Stimulated activated naive CD8-positive, alpha-beta T cell treated with anti-CD3 and anti-CD28 coated beads, Interleukin-15, amount 100 ng/mL, for 72 hours (primary cell): ENCODE data around the gene MECR.

Experiments used
- ATAC-seq: fragments of 150-1000 bp; cut with Tn5 transposase; 2 replicates; pipeline ENCODE4 v1.10.0; 2021; ENCODE audit warnings: mild to moderate bottlenecking, moderate library complexity
- DNase-seq, 2 donors: peaks; one replicate each; pipeline ENCODE4 v3.0.0; 2021 to 2022
- H3K27ac Mint-ChIP-seq, 2 donors: one replicate each; pipeline ENCODE4 v1.8.0; 2022; ENCODE audit warnings: mild to moderate bottlenecking in 2 of 2, mixed read lengths in 2 of 2, moderate library complexity in 2 of 2
- H3K27me3 Mint-ChIP-seq: one replicate; pipeline ENCODE4 v1.8.0; 2022; ENCODE audit warnings: mixed read lengths
- H3K4me1 Mint-ChIP-seq: one replicate; pipeline ENCODE4 v1.8.0; 2022; ENCODE audit warnings: mild to moderate bottlenecking, mixed read lengths
- H3K4me3 Mint-ChIP-seq, 2 donors: one replicate each; pipeline ENCODE4 v1.8.0; 2022; ENCODE audit warnings: mild to moderate bottlenecking in 2 of 2, mixed read lengths in 2 of 2, moderate library complexity in 1 of 2
- H3K9me3 Mint-ChIP-seq, 2 donors: one replicate each; pipeline ENCODE4 v1.8.0; 2022; ENCODE audit warnings: mixed read lengths in 2 of 2

The MECR gene

GRCh38 chr1:29202584-29203340 is 28.0 kb downstream of the MECR start:
- H3K4me1 Mint-ChIP-seq: peaks cover 18% of the 10 kb centered on the region
- H3K27ac Mint-ChIP-seq: no peak overlapping the region

GRCh38 chr1:29202053-29202452 is 28.7 kb downstream of the MECR start:
- DNase-seq (no peak), ATAC-seq (no peak)
- no peaks in the 10 kb centered on the region for H3K9me3 Mint-ChIP-seq
- peaks cover 18% of the 10 kb centered on the region for H3K4me1 Mint-ChIP-seq
- H3K27me3 Mint-ChIP-seq: no peaks in the 10 kb centered on the region
- no peak overlapping the region for H3K4me3 Mint-ChIP-seq
- H3K27ac Mint-ChIP-seq: no peak overlapping the region

More at GRCh38 chr1:29202584-29203340, 28.0 kb downstream of the MECR start:
- no peaks in the 10 kb centered on the region for H3K27me3 Mint-ChIP-seq
- ATAC-seq: peak; percentile 95
- DNase-seq: peak; percentile 85
- H3K4me3 Mint-ChIP-seq: no peak overlapping the region
- no peaks in the 10 kb centered on the region for H3K9me3 Mint-ChIP-seq

GRCh38 chr1:29201595-29202051 is 29.1 kb downstream of the MECR start:
- H3K4me3 Mint-ChIP-seq: no peak overlapping the region
- no peaks in the 10 kb centered on the region for H3K9me3 Mint-ChIP-seq
- H3K27ac Mint-ChIP-seq: no peak overlapping the region
- ATAC-seq (no peak), DNase-seq (no peak)
- peaks cover 18% of the 10 kb centered on the region for H3K4me1 Mint-ChIP-seq
- no peaks in the 10 kb centered on the region for H3K27me3 Mint-ChIP-seq

- H3K4me1 Mint-ChIP-seq: peaks cover 18% of the 10 kb centered on the region
- H3K27me3 Mint-ChIP-seq: no peaks in the 10 kb centered on the region
- no peak for DNase-seq
- H3K9me3 Mint-ChIP-seq: no peaks in the 10 kb centered on the region
- no peak overlapping the region for H3K4me3 Mint-ChIP-seq
- ATAC-seq: no peak
- no peak overlapping the region for H3K27ac Mint-ChIP-seq
Observed at GRCh38 chr1:29200906-29201594, 29.7 kb downstream of the MECR start.

GRCh38 chr1:29197993-29198392 is 32.7 kb downstream of the MECR start:
- no peak for ATAC-seq
- H3K4me3 Mint-ChIP-seq: no peak overlapping the region
- H3K4me1 Mint-ChIP-seq: peaks cover 17% of the 10 kb centered on the region
- DNase-seq: no peak
- no peaks in the 10 kb centered on the region for H3K27me3 Mint-ChIP-seq
- no peaks in the 10 kb centered on the region for H3K9me3 Mint-ChIP-seq
- peak overlapping the region in 1 of 2 donors; percentile 86 for H3K27ac Mint-ChIP-seq

GRCh38 chr1:29197590-29197924 is 33.2 kb downstream of the MECR start:
- H3K4me3 Mint-ChIP-seq: no peak overlapping the region
- H3K27me3 Mint-ChIP-seq: no peaks in the 10 kb centered on the region
- ATAC-seq: peak; percentile 94
- H3K9me3 Mint-ChIP-seq: no peaks in the 10 kb centered on the region
- H3K27ac Mint-ChIP-seq: no peak overlapping the region
- peaks cover 13% of the 10 kb centered on the region for H3K4me1 Mint-ChIP-seq
- peak; percentile 21 to 28 for DNase-seq

GRCh38 chr1:29196863-29197589 is 33.7 kb downstream of the MECR start:
- no peak for DNase-seq
- H3K27me3 Mint-ChIP-seq: no peaks in the 10 kb centered on the region
- H3K9me3 Mint-ChIP-seq: no peaks in the 10 kb centered on the region
- no peak overlapping the region for H3K27ac Mint-ChIP-seq
- peaks cover 7% of the 10 kb centered on the region for H3K4me1 Mint-ChIP-seq
- H3K4me3 Mint-ChIP-seq: no peak overlapping the region
- ATAC-seq: no peak

- Mint-ChIP-seq H3K27me3 (no peaks in the 10 kb centered on the region), H3K27ac (no peak overlapping the region), H3K9me3 (no peaks in the 10 kb centered on the region), H3K4me3 (no peak overlapping the region), H3K4me1 (no peaks in the 10 kb centered on the region)
- DNase-seq (no peak), ATAC-seq (no peak)
Observed at GRCh38 chr1:29195881-29196291, 34.8 kb downstream of the MECR start.

GRCh38 chr1:29193879-29194455 is 36.8 kb downstream of the MECR start:
- Mint-ChIP-seq H3K4me1 (no peaks in the 10 kb centered on the region), H3K27me3 (no peaks in the 10 kb centered on the region), H3K4me3 (no peak overlapping the region), H3K9me3 (no peaks in the 10 kb centered on the region), H3K27ac (peak overlapping the region in 1 of 2 donors; percentile 95)
- DNase-seq: no peak
- ATAC-seq: no peak

- H3K9me3 Mint-ChIP-seq: no peaks in the 10 kb centered on the region
- no peak for ATAC-seq
Observed at GRCh38 chr1:29190718-29191117, 40.0 kb downstream of the MECR start.

GRCh38 chr1:29186707-29187106 is 44.0 kb downstream of the MECR start:
- DNase-seq (no peak), ATAC-seq (no peak)
- Mint-ChIP-seq H3K4me3 (no peak overlapping the region), H3K27ac (peak overlapping the region in 1 of 2 donors; percentile 24), H3K27me3 (no peaks in the 10 kb centered on the region), H3K4me1 (peaks cover 7% of the 10 kb centered on the region), H3K9me3 (no peaks in the 10 kb centered on the region)

More at GRCh38 chr1:29190718-29191117, 40.0 kb downstream of the MECR start:
- no peak for DNase-seq
- H3K27ac Mint-ChIP-seq: no peak overlapping the region
- H3K27me3 Mint-ChIP-seq: no peaks in the 10 kb centered on the region
- H3K4me3 Mint-ChIP-seq: no peak overlapping the region
- H3K4me1 Mint-ChIP-seq: no peaks in the 10 kb centered on the region

- Mint-ChIP-seq H3K27ac (no peak overlapping the region), H3K4me1 (peaks cover 7% of the 10 kb centered on the region), H3K4me3 (no peak overlapping the region), H3K27me3 (no peaks in the 10 kb centered on the region), H3K9me3 (no peaks in the 10 kb centered on the region)
- DNase-seq (no peak), ATAC-seq (no peak)
Observed at GRCh38 chr1:29186252-29186651, 44.5 kb downstream of the MECR start.

GRCh38 chr1:29183287-29183686 is 47.4 kb downstream of the MECR start:
- H3K4me1 Mint-ChIP-seq: peaks cover 27% of the 10 kb centered on the region

GRCh38 chr1:29181413-29182225 is 49.1 kb downstream of the MECR start, which contains the start of gene SRSF4:
Gene SRSF4 (minus strand): TSS chr1:29181900. CDS start chr1:29181752, 148 bp downstream.
- Mint-ChIP-seq H3K4me1 (peaks cover 41% of the 10 kb centered on the region), H3K27me3 (no peaks in the 10 kb centered on the region), H3K4me3 (peak within 1 kb of the TSS; percentile 91 to 95), H3K9me3 (no peaks in the 10 kb centered on the region), H3K27ac (peak within 1 kb of the TSS; percentile 98 to 99)
- peak; percentile 94 for ATAC-seq
- DNase-seq: peak; percentile 99 to 100

More at GRCh38 chr1:29183287-29183686, 47.4 kb downstream of the MECR start:
- Mint-ChIP-seq H3K4me3 (peak overlapping the region in 1 of 2 donors; percentile 95), H3K9me3 (no peaks in the 10 kb centered on the region), H3K27me3 (no peaks in the 10 kb centered on the region), H3K27ac (no peak overlapping the region)
- no peak for DNase-seq
- ATAC-seq: no peak
